Activated CD8-positive, alpha-beta memory T cell treated with anti-CD3 and anti-CD28 coated beads, Interleukin-2, amount 10 ng/mL, durations not matched to agents 7 days and 5 days (primary cell): ENCODE measurements around the gene SDHB. TPM values are rescaled to one million over a fixed set of nuclear protein-coding genes. Genes with fewer than 3 reads are reported as not detected.

Experiments used
- ATAC-seq: fragments of 150-1000 bp; cut with Tn5 transposase; one replicate; pipeline ENCODE4 v1.10.0; 2021; ENCODE audit warnings: moderate library complexity
- CTCF ChIA-PET: fragments of 350-600 bp; sonication (Branson Sonifier 250); formaldehyde crosslinking; loops from one replicate; lab custom pipeline; 2021; ENCODE audit warnings: antibody characterized with exemption; lab: Charles Lee
- DNase-seq: peaks from one replicate; pipeline ENCODE4 v3.0.0-alpha.2; 2020
- H3K27ac Mint-ChIP-seq: one replicate; pipeline ENCODE4 v1.8.0; 2021; ENCODE audit warnings: mild to moderate bottlenecking, mixed read lengths
- H3K27me3 Mint-ChIP-seq: one replicate; pipeline ENCODE4 v1.8.0; 2021; ENCODE audit warnings: mixed read lengths
- H3K36me3 Mint-ChIP-seq: one replicate; pipeline ENCODE4 v1.8.0; 2021; ENCODE audit warnings: mild to moderate bottlenecking, mixed read lengths
- H3K4me1 Mint-ChIP-seq: one replicate; pipeline ENCODE4 v1.8.0; 2021; ENCODE audit warnings: mixed read lengths
- H3K4me3 Mint-ChIP-seq: one replicate; pipeline ENCODE4 v1.8.0; 2021; ENCODE audit warnings: mild to moderate bottlenecking, moderate library complexity, mixed read lengths
- H3K9me3 Mint-ChIP-seq: one replicate; pipeline ENCODE4 v1.8.0; 2022; ENCODE audit warnings: low read depth, mixed read lengths
- total RNA-seq, 2 experiments: library from RNA; stranded (reverse); gene quantifications; one replicate each; pipeline ENCODE4 v1.2.3, GENCODE V29; 2021

The SDHB gene
- total RNA-seq, 2 experiments from 2014 or later: 108 TPM

DNA sequence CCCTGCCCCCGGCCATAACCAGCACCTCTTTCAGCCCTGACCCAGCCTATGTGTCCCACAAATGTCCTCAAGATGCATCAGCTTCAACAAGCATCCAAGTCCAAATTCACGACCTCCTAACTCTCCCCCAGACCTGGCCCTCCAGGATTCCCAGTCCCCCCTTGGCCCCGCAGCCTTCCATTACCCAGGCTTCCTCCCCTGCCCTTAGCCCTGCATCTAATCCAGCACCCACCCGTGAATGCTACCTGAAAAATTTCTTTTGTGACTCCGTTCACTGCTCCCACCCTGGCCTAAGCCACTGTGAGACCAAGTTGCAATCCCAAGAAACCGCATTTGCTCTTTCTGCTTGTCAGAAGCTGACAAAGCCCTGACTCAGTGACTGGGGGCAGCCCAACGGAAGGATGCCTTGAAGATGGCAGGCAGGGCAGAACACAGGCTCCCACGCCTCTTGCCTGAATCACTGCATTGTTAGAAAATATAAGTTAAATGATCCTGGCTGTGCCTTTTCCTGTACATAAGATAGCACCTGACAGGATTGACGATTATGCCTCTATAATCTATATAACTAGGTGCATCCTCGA lies 72.5 kb downstream of the SDHB start:
- Mint-ChIP-seq H3K4me1 (peaks cover 4% of the 10 kb centered on the region), H3K9me3 (no peaks in the 10 kb centered on the region), H3K36me3 (no peaks in the 10 kb centered on the region), H3K27me3 (peaks cover 34% of the 10 kb centered on the region), H3K4me3 (no peak overlapping the region), H3K27ac (no peak overlapping the region)
- CTCF ChIA-PET: interaction anchor here (0.7 to 1.0 kb wide), 2 partner anchors 17 to 1856 kb away, joined by 3 read pairs; no protein-coding TSS in a partner anchor
- DNase-seq (no peak), ATAC-seq (no peak)

DNA sequence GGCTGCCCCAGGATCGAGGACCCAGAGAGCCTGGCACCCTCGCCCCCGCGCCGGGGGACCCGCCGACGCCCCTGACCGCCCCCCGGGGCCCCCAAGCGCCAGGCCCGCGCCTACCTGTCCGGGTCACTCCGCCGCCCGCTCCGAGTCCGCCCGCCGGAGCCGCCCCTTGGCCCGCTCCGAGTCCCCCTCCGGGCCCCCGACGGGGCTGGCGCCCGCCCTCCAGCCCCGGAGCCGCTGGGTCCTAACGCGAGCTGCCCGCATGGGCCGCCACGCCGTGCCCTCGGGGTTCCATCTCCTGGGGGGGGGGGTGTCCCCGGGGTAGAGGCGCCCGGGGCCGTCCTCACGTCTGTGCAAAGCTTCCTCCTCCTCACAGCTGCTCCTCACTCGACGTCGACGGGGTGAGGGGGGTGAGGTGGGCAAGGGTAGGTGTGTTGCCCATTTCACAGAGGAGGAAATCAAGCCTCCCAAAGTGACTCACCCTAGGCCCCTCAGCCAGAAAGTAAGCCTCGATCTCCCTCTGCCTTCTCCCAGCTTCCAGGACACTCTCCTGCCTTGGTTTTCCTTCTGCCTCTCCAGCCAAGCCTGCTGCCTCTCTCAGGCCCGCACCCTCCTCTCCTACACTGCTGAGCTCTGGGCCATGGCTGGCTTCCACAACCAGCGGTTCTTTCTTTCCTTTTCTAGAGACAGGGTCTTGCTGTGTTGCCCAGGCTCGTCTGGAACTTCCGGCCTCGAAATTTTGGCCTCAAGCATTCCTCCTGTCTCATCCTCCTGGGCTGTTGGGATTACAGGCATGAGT lies 73.2 kb downstream of the SDHB start, which contains the start of gene MFAP2:
Gene MFAP2, minus strand, starts transcription at position 148 of the 796 bp plus-strand sequence. CDS start 2,347 bp downstream, outside the sequence.
- peak; percentile 52 for ATAC-seq
- Mint-ChIP-seq H3K4me3 (peak within 1 kb of the TSS; percentile 32), H3K27me3 (peaks cover 34% of the 10 kb centered on the region), H3K9me3 (no peaks in the 10 kb centered on the region), H3K36me3 (no peaks in the 10 kb centered on the region), H3K4me1 (peaks cover 4% of the 10 kb centered on the region), H3K27ac (no peak within 1 kb of the TSS)
- no peak for DNase-seq
- CTCF ChIA-PET: interaction anchor here (1.0 kb wide), 1 partner anchor 17 kb away, joined by 3 read pairs; no protein-coding TSS in a partner anchor

DNA sequence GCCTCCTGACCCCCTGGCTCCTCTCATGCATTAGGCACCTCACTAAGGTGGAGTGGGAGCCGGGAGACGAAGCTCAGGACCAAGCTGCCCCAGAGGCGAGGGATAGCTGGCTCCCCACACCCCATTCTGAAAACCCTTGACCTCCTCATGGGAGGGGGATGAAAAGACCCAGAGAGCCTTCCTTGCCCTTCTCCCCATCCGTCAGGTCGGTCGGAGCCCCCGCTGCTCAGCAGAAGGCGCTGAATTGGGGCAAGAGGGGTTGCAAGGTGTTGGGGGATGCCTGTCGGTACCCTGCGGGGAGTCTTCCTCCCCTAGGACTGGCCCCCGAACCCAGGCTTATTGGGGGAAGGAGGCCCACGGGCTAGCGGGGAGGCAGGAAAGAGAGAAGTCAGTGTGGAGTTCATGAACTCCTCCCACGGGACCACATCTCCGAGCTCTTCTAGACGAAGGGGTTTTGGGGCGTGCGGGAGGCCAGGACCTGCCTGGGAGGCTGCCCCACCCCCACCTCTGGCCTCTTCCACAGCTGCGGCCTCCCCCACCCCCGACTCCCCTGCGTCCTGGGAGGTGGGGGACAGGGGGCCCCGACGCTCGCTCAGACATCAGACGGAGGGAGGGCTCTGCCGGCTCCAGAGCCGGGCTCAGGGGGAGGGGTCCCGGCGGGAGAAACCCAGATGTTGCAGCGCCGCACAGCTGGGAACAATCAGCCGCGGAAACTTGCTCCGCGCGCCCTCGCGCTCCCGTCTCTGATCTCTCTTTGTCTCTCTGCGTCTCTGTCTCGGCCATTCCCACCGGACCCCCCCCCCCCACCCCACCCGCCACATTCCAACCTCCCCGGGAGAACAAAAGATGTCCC lies 74.1 kb downstream of the SDHB start:
- no peak overlapping the region for H3K27ac Mint-ChIP-seq
- ATAC-seq: no peak
- peaks cover 4% of the 10 kb centered on the region for H3K4me1 Mint-ChIP-seq
- H3K9me3 Mint-ChIP-seq: no peaks in the 10 kb centered on the region
- no peaks in the 10 kb centered on the region for H3K36me3 Mint-ChIP-seq
- CTCF ChIA-PET: interaction anchor here (1.0 kb wide), 1 partner anchor 66 kb away, joined by 3 read pairs; no protein-coding TSS in a partner anchor
- H3K4me3 Mint-ChIP-seq: no peak overlapping the region
- DNase-seq: no peak
- H3K27me3 Mint-ChIP-seq: peaks cover 34% of the 10 kb centered on the region

DNA sequence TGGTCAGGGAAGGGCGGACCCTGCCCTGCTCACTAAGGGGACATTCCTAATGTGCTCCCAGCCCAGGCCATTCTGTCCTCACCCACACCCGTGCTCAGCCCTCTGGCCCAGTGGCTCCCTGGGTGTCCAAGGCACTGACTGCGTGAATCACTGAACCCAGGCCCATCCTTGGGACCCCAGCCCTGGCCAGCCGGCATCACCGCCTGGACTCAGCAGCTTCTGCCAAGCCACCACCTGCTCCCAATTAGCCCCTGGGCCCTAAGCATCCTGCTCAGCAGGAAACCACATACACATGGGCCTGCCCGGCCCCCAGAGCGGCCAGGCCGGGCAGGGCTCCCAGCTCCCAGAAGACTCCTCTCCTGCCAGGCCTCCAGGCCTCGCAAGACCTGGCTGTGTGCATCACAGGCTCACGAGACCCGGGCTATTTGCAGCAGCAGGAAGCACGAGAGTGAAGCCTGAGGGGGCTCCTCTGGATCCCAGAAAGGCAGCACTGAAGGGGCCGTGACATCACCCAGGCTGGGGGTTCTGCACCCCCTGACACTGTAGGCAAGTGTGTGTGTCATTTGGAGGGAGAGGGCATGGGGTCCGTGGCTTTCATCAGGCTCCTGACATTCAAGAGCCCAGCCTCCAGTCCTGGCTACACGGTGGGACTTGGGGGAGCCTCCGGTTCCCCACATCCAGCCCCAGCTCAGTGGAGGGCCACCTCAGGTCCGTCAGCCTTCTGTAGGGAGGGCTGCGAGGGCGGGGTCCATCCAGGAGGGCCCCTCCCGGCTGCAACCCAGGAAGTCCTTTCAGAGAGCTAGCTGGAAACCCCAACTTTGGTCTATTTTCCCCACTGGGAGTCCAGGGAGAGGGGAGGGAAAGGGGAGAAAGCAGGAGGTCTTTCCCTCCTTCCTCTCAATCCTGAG lies 75.0 kb downstream of the SDHB start:
- Mint-ChIP-seq H3K4me3 (no peak overlapping the region), H3K27ac (no peak overlapping the region), H3K4me1 (peaks cover 4% of the 10 kb centered on the region), H3K9me3 (no peaks in the 10 kb centered on the region), H3K36me3 (no peaks in the 10 kb centered on the region), H3K27me3 (peaks cover 34% of the 10 kb centered on the region)
- DNase-seq (no peak), ATAC-seq (no peak)
- CTCF ChIA-PET: interaction anchor here (1.0 to 1.1 kb wide), 2 partner anchors 27 to 67 kb away, joined by 3 read pairs; no protein-coding TSS in a partner anchor

DNA sequence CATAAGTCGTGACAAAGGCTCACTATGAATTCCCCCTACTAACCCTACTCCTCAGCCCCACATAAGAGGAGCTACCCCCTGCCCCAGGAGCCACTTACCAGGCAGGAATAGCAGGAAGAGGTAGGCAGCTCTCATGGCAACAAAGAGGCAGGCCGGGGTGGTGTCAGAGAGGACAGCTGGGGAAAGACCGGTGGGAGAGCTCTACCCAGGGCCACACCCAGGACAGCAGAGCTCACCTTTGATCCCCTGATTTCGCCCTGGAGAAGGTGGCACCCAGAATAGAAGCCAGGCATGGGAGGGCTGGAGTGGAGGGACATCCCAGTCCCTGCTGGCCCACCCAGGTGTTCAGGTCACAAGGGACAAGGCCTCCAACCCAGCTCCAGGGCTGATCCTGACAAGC lies 75.7 kb downstream of the SDHB start:
- H3K9me3 Mint-ChIP-seq: no peaks in the 10 kb centered on the region
- peaks cover 4% of the 10 kb centered on the region for H3K4me1 Mint-ChIP-seq
- peaks cover 30% of the 10 kb centered on the region for H3K27me3 Mint-ChIP-seq
- no peak overlapping the region for H3K27ac Mint-ChIP-seq
- H3K36me3 Mint-ChIP-seq: no peaks in the 10 kb centered on the region
- ATAC-seq: no peak
- CTCF ChIA-PET: interaction anchor here (1.1 kb wide), 1 partner anchor 26 kb away, joined by 3 read pairs; no protein-coding TSS in a partner anchor
- no peak for DNase-seq
- H3K4me3 Mint-ChIP-seq: no peak overlapping the region

DNA sequence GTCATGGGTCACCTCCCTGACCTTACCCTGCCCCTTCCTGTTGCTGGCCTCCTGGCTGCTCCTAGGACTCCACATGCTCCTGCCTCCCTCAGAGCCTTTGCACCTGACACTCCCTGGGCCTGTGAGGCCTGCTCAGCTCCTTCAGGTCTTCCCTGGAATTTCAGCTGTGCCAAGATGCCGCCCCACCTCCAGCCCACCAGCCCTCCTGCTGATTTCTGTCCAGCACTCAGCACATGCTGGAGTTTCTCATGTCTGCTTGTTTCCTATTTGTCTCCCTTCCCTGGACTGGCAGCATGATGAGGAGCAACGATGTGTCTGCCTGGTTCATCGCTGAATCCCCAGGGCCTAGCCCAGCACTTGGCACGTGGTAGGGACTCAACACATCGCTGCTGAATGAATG lies 76.5 kb downstream of the SDHB start:
- ATAC-seq: no peak
- H3K27me3 Mint-ChIP-seq: peaks cover 25% of the 10 kb centered on the region
- no peak overlapping the region for H3K4me3 Mint-ChIP-seq
- peaks cover 4% of the 10 kb centered on the region for H3K4me1 Mint-ChIP-seq
- CTCF ChIA-PET: no interaction called here
- no peak for DNase-seq
- H3K36me3 Mint-ChIP-seq: no peaks in the 10 kb centered on the region
- no peaks in the 10 kb centered on the region for H3K9me3 Mint-ChIP-seq
- no peak overlapping the region for H3K27ac Mint-ChIP-seq

DNA sequence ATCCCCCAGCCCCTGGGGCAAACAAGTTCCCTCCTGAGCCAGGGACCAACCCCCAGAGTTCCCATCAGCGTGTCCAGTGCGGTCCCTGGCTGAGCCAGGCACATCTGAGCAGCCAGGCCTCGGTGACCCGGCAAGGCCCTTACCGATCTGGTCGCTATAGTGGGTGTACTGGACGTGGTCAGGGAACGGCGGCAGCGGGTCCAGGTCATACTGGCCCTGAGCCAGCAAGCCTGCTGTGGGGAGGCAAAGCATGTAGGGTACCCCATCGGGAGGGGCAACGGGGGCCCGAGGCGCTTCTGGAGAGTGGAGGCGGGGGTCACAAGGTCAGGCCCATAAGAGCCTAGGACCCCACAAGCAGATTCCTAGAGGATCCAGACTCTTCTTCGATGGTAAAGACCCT lies 76.9 kb downstream of the SDHB start:
- Mint-ChIP-seq H3K9me3 (no peaks in the 10 kb centered on the region), H3K4me1 (peaks cover 4% of the 10 kb centered on the region), H3K27me3 (peaks cover 21% of the 10 kb centered on the region), H3K4me3 (no peak overlapping the region), H3K36me3 (no peaks in the 10 kb centered on the region), H3K27ac (no peak overlapping the region)
- CTCF ChIA-PET: interaction anchor here (0.9 to 1.3 kb wide), 2 partner anchors 8 to 16 kb away, joined by 3 to 5 read pairs; no protein-coding TSS in a partner anchor
- DNase-seq (no peak), ATAC-seq (no peak)

DNA sequence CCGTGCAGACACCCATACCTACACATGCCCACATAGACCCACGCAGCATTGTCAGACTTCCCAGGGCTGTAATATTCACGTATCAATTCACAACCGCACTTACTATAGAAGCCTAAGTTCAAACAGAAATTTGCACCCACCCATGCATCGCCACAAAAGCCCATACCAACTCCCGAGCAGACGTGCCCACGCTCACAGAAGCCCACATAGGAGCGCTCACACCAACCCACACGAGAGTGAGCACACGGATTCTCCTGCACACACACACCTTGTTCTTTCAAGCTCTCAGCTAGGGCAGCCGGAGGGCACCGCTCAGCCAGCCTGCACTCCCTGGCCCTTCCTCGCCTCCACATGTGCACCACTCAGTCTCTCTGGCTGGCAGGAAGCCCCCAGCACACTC lies 78.0 kb downstream of the SDHB start:
- Mint-ChIP-seq H3K27ac (no peak overlapping the region), H3K27me3 (peaks cover 12% of the 10 kb centered on the region), H3K4me3 (no peak overlapping the region), H3K4me1 (peaks cover 2% of the 10 kb centered on the region), H3K36me3 (no peaks in the 10 kb centered on the region), H3K9me3 (no peaks in the 10 kb centered on the region)
- CTCF ChIA-PET: interaction anchor here (1.3 kb wide), 1 partner anchor 15 kb away, joined by 5 read pairs; no protein-coding TSS in a partner anchor
- ATAC-seq (no peak), DNase-seq (no peak)

DNA sequence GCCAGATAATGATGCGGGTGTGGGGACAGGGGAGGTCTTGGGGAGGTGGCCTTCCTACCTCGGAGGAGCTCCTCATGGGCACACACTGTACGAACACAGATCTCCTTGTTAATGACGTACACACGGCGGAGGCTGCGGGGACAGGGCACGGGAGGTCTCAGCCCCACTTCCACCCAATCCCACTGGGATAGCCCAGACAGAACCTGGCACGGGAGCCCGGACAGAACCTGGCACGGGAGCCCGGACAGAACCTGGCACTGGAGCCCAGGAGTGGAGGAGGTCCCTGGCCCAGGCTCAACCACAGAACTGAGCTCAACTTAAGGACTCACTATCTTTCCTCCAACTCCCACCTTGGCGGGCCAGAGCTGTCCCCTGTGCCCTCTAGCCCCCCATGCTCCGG lies 78.6 kb downstream of the SDHB start:
- Mint-ChIP-seq H3K36me3 (no peaks in the 10 kb centered on the region), H3K9me3 (no peaks in the 10 kb centered on the region), H3K27ac (no peak overlapping the region), H3K4me3 (no peak overlapping the region), H3K4me1 (no peaks in the 10 kb centered on the region), H3K27me3 (peaks cover 9% of the 10 kb centered on the region)
- CTCF ChIA-PET: interaction anchor here (0.8 kb wide), 1 partner anchor 24 kb away, joined by 5 read pairs; no protein-coding TSS in a partner anchor
- DNase-seq (no peak), ATAC-seq (no peak)

DNA sequence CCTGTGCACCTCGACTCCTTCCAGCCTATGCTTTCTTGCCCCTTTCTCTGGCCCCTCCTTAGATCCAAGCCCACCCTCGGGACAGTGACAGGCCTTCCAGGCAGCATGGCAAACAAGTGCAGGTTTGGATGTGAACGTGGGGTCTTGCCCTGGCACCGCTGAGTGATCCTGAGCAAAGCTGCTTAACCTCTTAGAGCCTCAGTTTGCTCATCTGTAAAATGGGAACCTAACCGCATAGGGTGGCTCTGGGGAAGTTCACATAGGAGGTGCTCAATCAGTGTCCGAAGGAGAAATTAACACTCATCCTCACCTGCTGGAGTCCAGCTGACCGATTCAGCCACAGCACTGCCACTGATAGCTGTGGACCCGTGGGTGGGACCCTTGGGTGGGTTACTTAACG lies 80.6 kb downstream of the SDHB start:
- Mint-ChIP-seq H3K27me3 (no peaks in the 10 kb centered on the region), H3K27ac (no peak overlapping the region), H3K4me1 (no peaks in the 10 kb centered on the region), H3K4me3 (no peak overlapping the region), H3K36me3 (no peaks in the 10 kb centered on the region), H3K9me3 (no peaks in the 10 kb centered on the region)
- DNase-seq: no peak
- no peak for ATAC-seq
- CTCF ChIA-PET: interaction anchor here (1.0 kb wide), 1 partner anchor 11 kb away, joined by 3 read pairs; no protein-coding TSS in a partner anchor

DNA sequence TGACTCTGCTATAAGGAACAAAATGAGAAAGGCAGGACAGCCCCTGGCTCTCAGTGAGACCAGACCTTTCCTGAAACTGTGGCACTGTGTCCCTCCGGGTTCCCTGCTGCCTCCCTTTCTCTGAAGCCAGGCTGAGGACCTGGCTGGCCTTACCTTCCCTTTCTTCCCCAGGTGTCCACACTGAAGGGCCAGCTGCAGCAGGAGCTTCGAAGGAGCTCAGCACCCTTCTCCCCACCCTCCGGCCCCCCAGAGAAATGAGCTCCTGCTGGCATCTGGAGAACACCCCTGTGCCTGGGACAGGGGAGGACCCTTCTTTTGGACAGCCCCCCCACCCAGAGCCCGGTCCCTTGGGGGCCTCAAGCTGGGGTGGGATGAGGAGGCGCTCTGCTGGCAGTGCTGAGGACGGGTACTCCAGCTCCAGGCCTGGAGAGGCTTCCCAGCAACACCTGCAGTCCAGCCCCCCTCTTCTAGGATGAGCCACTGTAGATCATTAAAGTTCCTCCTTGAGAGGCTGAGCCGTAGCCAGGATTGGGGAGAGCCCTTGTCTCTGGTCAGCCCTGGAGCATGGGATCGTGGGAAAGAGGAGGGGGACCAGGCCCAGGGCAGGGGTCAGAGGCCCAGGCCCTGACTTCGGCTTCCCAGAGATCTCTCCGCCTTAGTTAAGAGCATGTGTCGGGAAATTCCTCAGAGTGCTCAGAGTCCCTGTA lies 81.5 kb downstream of the SDHB start:
- ATAC-seq (no peak), DNase-seq (no peak)
- Mint-ChIP-seq H3K27me3 (no peaks in the 10 kb centered on the region), H3K9me3 (no peaks in the 10 kb centered on the region), H3K36me3 (no peaks in the 10 kb centered on the region), H3K27ac (no peak overlapping the region), H3K4me1 (no peaks in the 10 kb centered on the region), H3K4me3 (no peak overlapping the region)
- CTCF ChIA-PET: interaction anchor here (1.0 to 1.1 kb wide), 2 partner anchors 11 to 12 kb away, joined by 3 to 4 read pairs; no protein-coding TSS in a partner anchor
